ENCODE measurements around the gene GRIN3B. TPM values are rescaled to one million over a fixed set of nuclear protein-coding genes. Genes with fewer than 3 reads are reported as not detected.

The GRIN3B gene
- total and polyA plus RNA-seq, 10 of the 15 experiments (the other 5 are each of a cell fraction or from before 2014, with no cell fraction given), result 0.15 TPM; not detected in 9

- peak overlapping the region; percentile 78 for H3K27ac ChIP-seq (ENCODE audit: control insufficient read depth, insufficient read depth)
- ChIA-PET RAD21 (ENCODE audit: unreplicated experiment) (interaction anchor here (1.0 to 4.5 kb wide), 5 partner anchors 11 to 91 kb away, joined by 3 to 39 read pairs (median 4); partner anchors contain the start of genes ARHGAP45 and CNN2), POLR2A (interaction anchor here (0.6 to 6.3 kb wide), 12 partner anchors 12 to 147 kb away, joined by 3 to 83 read pairs (median 6); partner anchors contain the start of genes ARHGAP45, CNN2, GPX4 and RNU6-2), SMC1A (ENCODE audit: uncharacterized antibody, unreplicated experiment) (interaction anchor here (0.9 to 5.9 kb wide), 5 partner anchors 11 to 64 kb away, joined by 3 to 22 read pairs (median 4); partner anchors contain the start of gene CNN2), CTCF (interaction anchor here (0.9 to 2.3 kb wide), 7 partner anchors 11 to 230 kb away, joined by 3 to 11 read pairs (median 4); partner anchors contain the start of genes CIRBP and CNN2)
- H3K9ac ChIP-seq (ENCODE audit: control insufficient read depth, insufficient read depth, low read length), result peak overlapping the region; percentile 9; the same call in 1 of the 2 replicates
- H3K79me2 ChIP-seq (ENCODE audit: control insufficient read depth, insufficient read depth, low read length), result peaks cover 3% of the 10 kb centered on the region; the same call in 1 of the 2 replicates
- no peaks in the 10 kb centered on the region for H4K20me1 ChIP-seq (ENCODE audit: control insufficient read depth, insufficient read depth)
- H3K27me3 ChIP-seq (replicated peaks in 1 of 2; ENCODE audit: control insufficient read depth in 2 of 2, insufficient read depth in 2 of 2, low read length in 1 of 2), result no peaks in the 10 kb centered on the region
- ATAC-seq (no peak), DNase-seq (ENCODE audit: low read depth, low spot score) (no peak), FAIRE-seq (no peak)
- no peak overlapping the region for H2AFZ ChIP-seq (ENCODE audit: control insufficient read depth, low read depth, low read length)
- no TSS peak for BruUV-seq (replicated peaks)
- peaks cover 7 to 8% of the 10 kb centered on the region in 2 experiments; a peak in 3 of 4 replicates for H3K36me3 ChIP-seq (ENCODE audit: control insufficient read depth in 2 of 2, insufficient read depth in 2 of 2, low read length in 1 of 2)
- in situ Hi-C loops (cut with MboI) (no loop called here), intact Hi-C loops (cut with micrococcal nuclease; ENCODE audit: unreplicated experiment) (no loop called here)
- H3K4me1 ChIP-seq (ENCODE audit: control insufficient read depth, insufficient read depth, low read length), result peaks cover 38% of the 10 kb centered on the region
- H3K9me3 ChIP-seq (replicated peaks; ENCODE audit: control insufficient read depth, insufficient read depth, low read length), result no peaks in the 10 kb centered on the region; the same call in 2 of the 3 replicates
- H3K4me2 ChIP-seq (ENCODE audit: control insufficient read depth, insufficient read depth), result peak overlapping the region; percentile 73
- 39% methylated on average over 22 of the region's 22 CpGs for WGBS (ENCODE audit: insufficient coverage, insufficient replicate concordance, low lambda C conversion rate, missing lambda C conversion rate)
- peak overlapping the region; percentile 49 for H3K4me3 ChIP-seq
- no peak for TF ChIP-seq SIX5 (IDR thresholded peaks at IDR 0.05; ENCODE audit: low read depth, low read length, severe bottlenecking)
- no peak for TF ChIP-seq CHD1 (IDR thresholded peaks at IDR 0.05; ENCODE audit: low read depth, low read length)
- peak; percentile 36; the same call in 1 of the 2 replicates for TF ChIP-seq POLR2AphosphoS5 (IDR thresholded peaks at IDR 0.05; ENCODE audit: low read length)
- no peak for TF ChIP-seq RFX5 (IDR thresholded peaks at IDR 0.05; ENCODE audit: low read depth, low read length)
- no peak for TF ChIP-seq NRF1 (conservative IDR thresholded peaks at IDR 0.05; ENCODE audit: low read depth, low read length)
- TF ChIP-seq STAT3 (IDR thresholded peaks at IDR 0.05; ENCODE audit: low read depth, low read length), result no peak
- no peak for TF ChIP-seq SPI1 (IDR thresholded peaks at IDR 0.05; ENCODE audit: borderline replicate concordance, insufficient read depth, low read depth, low read length)
- no peak for TF ChIP-seq NFXL1 (IDR thresholded peaks at IDR 0.05; ENCODE audit: borderline replicate concordance)
- no peak for TF ChIP-seq CHD4 (IDR thresholded peaks at IDR 0.05)
- no peak for TF ChIP-seq MAX (IDR thresholded peaks at IDR 0.05; ENCODE audit: low read depth, low read length)
- TF ChIP-seq MYB (IDR thresholded peaks at IDR 0.05; ENCODE audit: borderline replicate concordance, low read depth, low read length), result no peak
- TF ChIP-seq PBX3 (IDR thresholded peaks at IDR 0.05; ENCODE audit: insufficient replicate concordance, low read depth, low read length), result peak; percentile 7
- no peak for TF ChIP-seq ZSCAN29 (IDR thresholded peaks at IDR 0.05)
- no peak for TF ChIP-seq TARDBP (IDR thresholded peaks at IDR 0.05; ENCODE audit: borderline replicate concordance)
- TF ChIP-seq BMI1 (IDR thresholded peaks at IDR 0.05; ENCODE audit: borderline replicate concordance), result no peak
- 0 out of 2 replicates have a peak, but pooled peaks have one; percentile 71 for TF ChIP-seq ZBED1 (IDR thresholded peaks at IDR 0.05; ENCODE audit: borderline replicate concordance)
- no peak for TF ChIP-seq CHD2 (IDR thresholded peaks at IDR 0.05; ENCODE audit: borderline replicate concordance, low read depth, low read length)
- no peak for TF ChIP-seq GABPA (IDR thresholded peaks at IDR 0.05; ENCODE audit: low read depth)
- no peak for TF ChIP-seq YY1 (IDR thresholded peaks at IDR 0.05; ENCODE audit: low read depth, low read length)
- no peak for TF ChIP-seq RBBP5 (conservative IDR thresholded peaks at IDR 0.05)
- TF ChIP-seq EGR1 (IDR thresholded peaks at IDR 0.05; ENCODE audit: borderline replicate concordance in 1 of 2, low read depth in 2 of 2, low read length in 2 of 2), result 0 out of 3 replicates have a peak, but pooled peaks of 1 of the 2 experiments have one; percentile 5
- no peak for TF ChIP-seq BHLHE40 (IDR thresholded peaks at IDR 0.05; ENCODE audit: borderline replicate concordance in 1 of 2, low read depth in 2 of 2, low read length in 1 of 2)
- TF ChIP-seq FOXK2 (IDR thresholded peaks at IDR 0.05), result no peak
- no peak for TF ChIP-seq NFIC (IDR thresholded peaks at IDR 0.05; ENCODE audit: low read depth, low read length)
- no peak for TF ChIP-seq SMAD5 (IDR thresholded peaks at IDR 0.05; ENCODE audit: low read depth)
- TF ChIP-seq IKZF1 (conservative IDR thresholded peaks at IDR 0.05), result no peak
Observed at GRCh38 chr19:1038978-1039645, 38.9 kb downstream of the GRIN3B start.

Measured in GM12878 (cell line).